Gastroesophageal sphincter (tissue), 4 donors: ENCODE data around the gene FNTB. TPM values are rescaled to one million over a fixed set of nuclear protein-coding genes. Genes with fewer than 3 reads are reported as not detected.

ENCODE experiments used
- ATAC-seq: fragments of 150-250 bp; one replicate; pipeline ENCODE4 v1.9.1; 2016; ENCODE audit warnings: mild to moderate bottlenecking, moderate library complexity
- H3K27ac ChIP-seq, 4 donors: fragments of 200-600 bp; sonication (generic) in 3 of 4; 1 replicate in 3 of 4; 2 replicates in 1 of 4; pipeline ENCODE4 v1.5.1; 2016 to 2019
- H3K27me3 ChIP-seq: fragments of 200-600 bp; sonication (generic); one replicate; pipeline ENCODE4 v1.5.1; 2019
- H3K36me3 ChIP-seq, 2 donors: fragments of 200-600 bp; sonication (generic); one replicate each; pipeline ENCODE4 v1.5.1; 2019; ENCODE audit warnings: control low read depth in 1 of 2
- H3K4me1 ChIP-seq, 3 donors: fragments of 200-600 bp; sonication (generic); 1 replicate in 2 of 3; 2 replicates in 1 of 3; pipeline ENCODE4 v1.5.1; 2016 to 2019; ENCODE audit warnings: control low read depth in 2 of 3
- H3K4me3 ChIP-seq, 2 donors: fragments of 200-600 bp; sonication (generic); one replicate each; pipeline ENCODE4 v1.5.1; 2019; ENCODE audit warnings: mild to moderate bottlenecking in 1 of 2, moderate library complexity in 1 of 2
- H3K9me3 ChIP-seq, 3 donors: fragments of 200-600 bp; sonication (generic); one replicate each; pipeline ENCODE4 v1.5.1; 2017 to 2019; ENCODE audit warnings: control low read depth in 2 of 3
- EP300 ChIP-seq: sonication (generic); formaldehyde crosslinking; IDR thresholded peaks from one replicate; pipeline ENCODE4 v1.6.1; 2017; ENCODE audit warnings: antibody characterized with exemption, mild to moderate bottlenecking
- POLR2A ChIP-seq, 2 donors: fragments of 450-650 bp; IDR thresholded peaks; one replicate each; pipeline ENCODE4 v1.6.1; 2017; ENCODE audit warnings: antibody characterized with exemption in 2 of 2, mild to moderate bottlenecking in 2 of 2, moderate library complexity in 1 of 2
- POLR2AphosphoS5 ChIP-seq: sonication (generic); formaldehyde crosslinking; IDR thresholded peaks from one replicate; pipeline ENCODE4 v1.6.1; 2017; ENCODE audit warnings: antibody characterized with exemption
- WGBS, 2 donors: methylation state at CpG; one replicate each; pipeline ENCODE4 v1.1.5; 2018; ENCODE audit warnings: low coverage in 1 of 2; 5-methylcytosine and 5-hydroxymethylcytosine counted together
- total RNA-seq, 4 donors: library from RNA; depleted of rRNA; stranded (reverse); fragments of >200 nt; gene quantifications; one replicate each; pipeline ENCODE4 v1.1.0, GENCODE V29; 2016
- TF ChIP-seq, protein P1 (sequence below), 4 experiments: fragments of 200-600 bp in 2 of 4; fragments of 450-650 bp in 2 of 4; sonication (generic) in 1 of 4; IDR thresholded peaks; one replicate each; pipeline ENCODE4 v1.5.1; 2017 to 2019; ENCODE audit warnings: antibody characterized with exemption in 4 of 4, mild to moderate bottlenecking in 2 of 4, moderate library complexity in 2 of 4

FNTB gene
- total RNA-seq, 4 donors from 2014 or later: 12.5 to 22.7 (median 17.2) TPM

DNA sequence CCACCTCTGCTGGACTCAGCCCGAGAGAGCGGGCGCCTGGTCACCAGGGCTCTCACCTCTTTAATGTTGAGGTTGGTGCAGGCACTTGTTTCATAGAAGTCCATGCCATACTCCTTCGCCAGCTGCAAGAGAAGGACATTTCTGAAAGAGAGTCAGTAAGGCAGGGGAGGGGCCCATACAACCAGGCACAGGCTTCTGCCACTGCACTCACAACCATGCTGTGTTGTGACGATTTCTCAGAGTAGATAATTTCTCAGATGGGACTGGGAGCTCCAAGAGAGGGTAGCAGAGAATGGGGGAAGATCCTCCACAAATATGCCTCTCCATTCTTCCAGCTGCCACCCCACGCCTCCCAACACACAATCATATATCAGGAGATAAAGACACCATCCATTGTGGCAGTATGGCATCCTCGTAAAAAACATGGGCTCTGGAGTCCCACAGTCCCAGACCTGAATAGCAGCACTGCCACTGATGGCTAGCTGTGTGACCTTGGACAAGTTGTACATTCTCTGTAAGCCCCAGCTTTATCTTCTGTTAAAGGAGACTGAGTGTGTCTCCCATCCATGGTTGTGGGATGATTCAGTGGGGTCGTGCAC, 38.0 kb upstream of the FNTB start:
- Histone ChIP-seq H3K4me1 (peaks cover 0 to 6% (median 0%) of the 10 kb centered on the region in 3 donors), H3K9me3 (no peaks in the 10 kb centered on the region), H3K4me3 (no peak overlapping the region), H3K36me3 (peaks cover 0 to 48% of the 10 kb centered on the region in 2 donors), H3K27me3 (no peaks in the 10 kb centered on the region), H3K27ac (no peak overlapping the region)
- 95 to 100% methylated on average over 2 to 5 of the region's 8 CpGs for WGBS, 2 donors
- TF ChIP-seq POLR2AphosphoS5 (no peak), EP300 (no peak), POLR2A (IDR thresholded peaks at IDR 0.05) (no peak)
- TF ChIP-seq, protein P1, sequence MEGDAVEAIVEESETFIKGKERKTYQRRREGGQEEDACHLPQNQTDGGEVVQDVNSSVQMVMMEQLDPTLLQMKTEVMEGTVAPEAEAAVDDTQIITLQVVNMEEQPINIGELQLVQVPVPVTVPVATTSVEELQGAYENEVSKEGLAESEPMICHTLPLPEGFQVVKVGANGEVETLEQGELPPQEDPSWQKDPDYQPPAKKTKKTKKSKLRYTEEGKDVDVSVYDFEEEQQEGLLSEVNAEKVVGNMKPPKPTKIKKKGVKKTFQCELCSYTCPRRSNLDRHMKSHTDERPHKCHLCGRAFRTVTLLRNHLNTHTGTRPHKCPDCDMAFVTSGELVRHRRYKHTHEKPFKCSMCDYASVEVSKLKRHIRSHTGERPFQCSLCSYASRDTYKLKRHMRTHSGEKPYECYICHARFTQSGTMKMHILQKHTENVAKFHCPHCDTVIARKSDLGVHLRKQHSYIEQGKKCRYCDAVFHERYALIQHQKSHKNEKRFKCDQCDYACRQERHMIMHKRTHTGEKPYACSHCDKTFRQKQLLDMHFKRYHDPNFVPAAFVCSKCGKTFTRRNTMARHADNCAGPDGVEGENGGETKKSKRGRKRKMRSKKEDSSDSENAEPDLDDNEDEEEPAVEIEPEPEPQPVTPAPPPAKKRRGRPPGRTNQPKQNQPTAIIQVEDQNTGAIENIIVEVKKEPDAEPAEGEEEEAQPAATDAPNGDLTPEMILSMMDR (IDR thresholded peaks at IDR 0.05): no peak
- ATAC-seq: no peak

DNA sequence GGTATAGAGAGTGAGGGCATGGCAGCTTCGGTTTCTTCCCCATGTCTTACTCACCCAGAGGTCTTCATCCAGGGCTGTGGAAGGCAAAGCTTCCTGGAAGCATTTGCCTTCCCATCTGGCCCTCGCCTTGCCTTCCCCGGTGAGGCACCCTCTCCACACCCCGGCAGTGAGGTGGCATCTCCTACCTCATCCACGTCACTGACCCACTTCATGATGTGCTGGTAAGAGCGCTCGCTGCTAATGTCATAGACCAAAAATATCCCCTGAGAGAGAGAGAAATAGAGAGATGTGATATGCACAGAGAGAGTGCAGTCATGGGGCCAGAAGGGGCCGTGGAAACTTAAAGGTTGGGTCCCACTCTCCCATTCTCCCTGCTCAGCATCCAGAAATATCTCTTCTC, 35.8 kb upstream of the FNTB start:
- H3K9me3 ChIP-seq: no peaks in the 10 kb centered on the region
- WGBS, 2 donors: 91 to 95% methylated on average over 4 to 7 of the region's 8 CpGs
- no peak for TF ChIP-seq EP300
- TF ChIP-seq POLR2AphosphoS5: no peak
- no peak for TF ChIP-seq POLR2A (IDR thresholded peaks at IDR 0.05)
- TF ChIP-seq, protein P1 (IDR thresholded peaks at IDR 0.05): no peak

DNA sequence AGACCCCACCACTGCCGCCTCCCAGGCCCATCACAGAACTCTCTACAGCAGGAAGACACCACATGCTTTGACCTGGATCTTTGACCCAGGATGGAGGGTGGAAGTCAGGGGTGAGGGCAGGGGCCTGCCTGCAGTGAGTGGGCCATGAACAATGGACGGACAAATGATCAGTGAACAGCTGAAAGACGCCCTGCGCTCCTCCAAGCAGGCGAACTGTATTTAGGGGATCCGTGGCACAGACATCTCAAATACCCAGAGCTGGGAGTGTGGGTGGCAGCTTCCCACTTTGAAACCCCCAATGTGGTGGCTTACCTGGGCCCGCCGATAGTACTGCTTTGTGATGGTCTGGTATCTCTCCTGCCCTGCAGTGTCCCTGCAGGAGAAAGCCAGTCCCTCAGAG, 35.4 kb upstream of the FNTB start:
- WGBS, 2 donors: 100% methylated on average over 1 of the region's 8 CpGs; no CpG with 5 or more reads in 1 of the 2 donors
- no peak overlapping the region for H3K27ac ChIP-seq

More for the DNA sequence above, 35.8 kb upstream of the FNTB start:
- no peak overlapping the region for H3K27ac ChIP-seq
- peaks cover 0 to 32% of the 10 kb centered on the region in 2 donors for H3K36me3 ChIP-seq
- no peak for ATAC-seq
- H3K4me1 ChIP-seq: peaks cover 0 to 6% (median 0%) of the 10 kb centered on the region in 3 donors
- H3K27me3 ChIP-seq: no peaks in the 10 kb centered on the region
- no peak overlapping the region for H3K4me3 ChIP-seq

DNA sequence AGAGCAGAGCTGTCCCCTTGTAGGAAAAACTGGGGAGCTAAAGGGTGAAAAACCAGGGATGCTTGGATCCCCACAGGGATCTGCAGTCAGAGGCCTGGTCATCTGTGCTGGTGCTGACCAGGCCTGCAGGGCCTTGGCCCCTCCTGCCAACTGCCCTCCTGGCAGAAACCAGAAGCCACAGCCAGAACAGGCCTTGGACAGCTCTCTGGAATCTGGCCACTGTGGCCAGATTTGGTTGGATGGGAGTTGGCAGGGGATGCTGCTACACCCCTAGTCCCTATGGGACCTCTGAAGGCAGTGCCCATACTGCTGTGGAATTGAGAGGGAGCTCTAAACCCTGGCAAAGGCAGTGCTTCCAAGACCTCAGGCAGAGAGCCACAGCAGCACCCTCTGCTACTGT, 35.0 kb upstream of the FNTB start:
- Histone ChIP-seq H3K9me3 (no peaks in the 10 kb centered on the region), H3K27me3 (no peaks in the 10 kb centered on the region), H3K4me3 (no peak overlapping the region), H3K4me1 (peaks cover 0 to 6% (median 0%) of the 10 kb centered on the region in 3 donors), H3K36me3 (peaks cover 0 to 29% of the 10 kb centered on the region in 2 donors), H3K27ac (no peak overlapping the region)
- TF ChIP-seq EP300: no peak
- TF ChIP-seq POLR2AphosphoS5: no peak
- TF ChIP-seq, protein P1 (IDR thresholded peaks at IDR 0.05): no peak
- no peak for TF ChIP-seq POLR2A (IDR thresholded peaks at IDR 0.05)
- ATAC-seq: no peak

More for the DNA sequence above, 35.4 kb upstream of the FNTB start:
- TF ChIP-seq EP300: no peak
- TF ChIP-seq, protein P1 (IDR thresholded peaks at IDR 0.05): no peak
- no peak for TF ChIP-seq POLR2AphosphoS5
- no peak for TF ChIP-seq POLR2A (IDR thresholded peaks at IDR 0.05)
- H3K4me1 ChIP-seq: peaks cover 0 to 6% (median 0%) of the 10 kb centered on the region in 3 donors
- no peaks in the 10 kb centered on the region for H3K9me3 ChIP-seq
- no peak for ATAC-seq
- peaks cover 0 to 29% of the 10 kb centered on the region in 2 donors for H3K36me3 ChIP-seq
- no peak overlapping the region for H3K4me3 ChIP-seq
- no peaks in the 10 kb centered on the region for H3K27me3 ChIP-seq
